Measurements from ENCODE around the gene LMNTD2.
A peak's percentile ranks its signal among the peaks of the same experiment; 100 is the strongest.

Gene LMNTD2

GRCh38 chr11:537622-538430 is 22.7 kb downstream of the LMNTD2 start:
- Histone ChIP-seq H3K4me3 (ENCODE audit: low read depth, low read length) (peak overlapping the region; percentile 53), H3K4me1 (no peaks in the 10 kb centered on the region), H3K27me3 (ENCODE audit: control insufficient read depth, insufficient read depth, low read length) (no peaks in the 10 kb centered on the region), H3K4me2 (ENCODE audit: low read length) (peak overlapping the region; percentile 76), H3K36me3 (ENCODE audit: control insufficient read depth, insufficient read depth, low read length) (no peaks in the 10 kb centered on the region), H2AFZ (peak overlapping the region; percentile 83), H3K79me2 (no peaks in the 10 kb centered on the region), H3K9ac (no peak overlapping the region), H3K27ac (peak overlapping the region; percentile 62), H3K9me3 (ENCODE audit: control insufficient read depth, low read length) (no peaks in the 10 kb centered on the region)
- TF ChIP-seq CTCF (IDR thresholded peaks at IDR 0.05), result no peak

GRCh38 chr11:536841-537621 is 23.5 kb downstream of the LMNTD2 start, which contains the start of gene LRRC56:
Gene LRRC56 (plus strand): TSS chr11:537527. CDS start chr11:540685, 3,158 bp downstream.
- no peaks in the 10 kb centered on the region for H3K79me2 ChIP-seq
- H3K4me1 ChIP-seq, result no peaks in the 10 kb centered on the region
- no peak for TF ChIP-seq CTCF (IDR thresholded peaks at IDR 0.05)
- no peak within 1 kb of the TSS for H3K9ac ChIP-seq
- H3K9me3 ChIP-seq (ENCODE audit: control insufficient read depth, low read length), result no peaks in the 10 kb centered on the region
- no peaks in the 10 kb centered on the region for H3K27me3 ChIP-seq (ENCODE audit: control insufficient read depth, insufficient read depth, low read length)
- H3K36me3 ChIP-seq (ENCODE audit: control insufficient read depth, insufficient read depth, low read length), result no peaks in the 10 kb centered on the region
- peak within 1 kb of the TSS; percentile 83 for H2AFZ ChIP-seq
- peak within 1 kb of the TSS; percentile 53 for H3K4me3 ChIP-seq (ENCODE audit: low read depth, low read length)
- peak within 1 kb of the TSS; percentile 62 for H3K27ac ChIP-seq
- peak within 1 kb of the TSS; percentile 76 for H3K4me2 ChIP-seq (ENCODE audit: low read length)

- Histone ChIP-seq H3K27me3 (ENCODE audit: control insufficient read depth, insufficient read depth, low read length) (no peaks in the 10 kb centered on the region), H2AFZ (peak within 1 kb of the TSS; percentile 83), H3K79me2 (no peaks in the 10 kb centered on the region), H3K9ac (no peak within 1 kb of the TSS), H3K36me3 (ENCODE audit: control insufficient read depth, insufficient read depth, low read length) (no peaks in the 10 kb centered on the region), H3K4me1 (no peaks in the 10 kb centered on the region), H3K4me2 (ENCODE audit: low read length) (peak within 1 kb of the TSS; percentile 76), H3K27ac (peak within 1 kb of the TSS; percentile 62), H3K9me3 (ENCODE audit: control insufficient read depth, low read length) (no peaks in the 10 kb centered on the region), H3K4me3 (ENCODE audit: low read depth, low read length) (peak within 1 kb of the TSS; percentile 58)
- no peak for TF ChIP-seq CTCF (IDR thresholded peaks at IDR 0.05)
Observed at GRCh38 chr11:535519-536454, 24.8 kb downstream of the LMNTD2 start, which contains the start of gene HRAS. Gene HRAS (minus strand): TSS chr11:535576.

- no peaks in the 10 kb centered on the region for H3K27me3 ChIP-seq (ENCODE audit: control insufficient read depth, insufficient read depth, low read length)
- no peaks in the 10 kb centered on the region for H3K9me3 ChIP-seq (ENCODE audit: control insufficient read depth, low read length)
- no peak overlapping the region for H3K27ac ChIP-seq
- H3K4me3 ChIP-seq (ENCODE audit: low read depth, low read length), result no peak overlapping the region
- no peak for TF ChIP-seq CTCF (IDR thresholded peaks at IDR 0.05)
- no peak overlapping the region for H3K4me2 ChIP-seq (ENCODE audit: low read length)
- no peaks in the 10 kb centered on the region for H3K4me1 ChIP-seq
- no peaks in the 10 kb centered on the region for H3K36me3 ChIP-seq (ENCODE audit: control insufficient read depth, insufficient read depth, low read length)
- H3K79me2 ChIP-seq, result no peaks in the 10 kb centered on the region
- H2AFZ ChIP-seq, result no peak overlapping the region
- H3K9ac ChIP-seq, result no peak overlapping the region
Observed at GRCh38 chr11:535210-535518, 25.4 kb downstream of the LMNTD2 start.
